HepG2 (cell line): Measurements from ENCODE around the gene MAP3K5. TPM values are rescaled to one million over a fixed set of nuclear protein-coding genes. Genes with fewer than 3 reads are reported as not detected.

Source experiments
- HDAC2 ChIP-seq: sonication (generic); formaldehyde crosslinking; IDR thresholded peaks from 2 replicates; pipeline ENCODE4 v1.4.0; 2020; ENCODE audit warnings: missing genetic modification reagents
- MATR3 ChIP-seq: sonication (generic); formaldehyde crosslinking; IDR thresholded peaks from 2 replicates; pipeline ENCODE4 v1.4.0; 2020; ENCODE audit warnings: missing genetic modification reagents
- SNAPC2 ChIP-seq: sonication (generic); formaldehyde crosslinking; IDR thresholded peaks from 2 replicates; pipeline ENCODE4 v1.8.1; 2022; ENCODE audit warnings: mild to moderate bottlenecking, missing genetic modification reagents
- TCF7L2 ChIP-seq: IDR thresholded peaks from 2 replicates; pipeline ENCODE4 v1.6.1; 2011; ENCODE audit warnings: mild to moderate bottlenecking, low read depth, low read length, moderate library complexity
- THRA ChIP-seq: sonication (generic); formaldehyde crosslinking; IDR thresholded peaks from 2 replicates; pipeline ENCODE4 v1.4.0; 2020; ENCODE audit warnings: missing genetic modification reagents, borderline replicate concordance
- ZBTB40 ChIP-seq, 2 experiments: fragments of 450-650 bp in 1 of 2; sonication (generic) in 1 of 2; formaldehyde crosslinking in 1 of 2; IDR thresholded peaks; 2 replicates each; pipeline versions ENCODE4 v1.6.1 to v1.8.0; 2016 to 2022; ENCODE audit warnings: antibody characterized with exemption in 1 of 2, mild to moderate bottlenecking in 1 of 2, missing genetic modification reagents in 1 of 2
- ZNF660 ChIP-seq: sonication (generic); formaldehyde crosslinking; IDR thresholded peaks from 2 replicates; pipeline ENCODE4 v1.5.1; 2020; ENCODE audit warnings: mild to moderate bottlenecking, low read depth, missing genetic modification reagents, borderline replicate concordance
- polyA plus RNA-seq, 8 experiments: library from polyadenylated mRNA; depleted of rRNA in 3 of 8; stranded (reverse) in 7 of 8; unstranded in 1 of 8; fragments of >200 nt; fragmentation: Illumina TruSeq in 4 of 8; extraction: Trizol in 4 of 8; gene quantifications; 2 replicates each; pipeline versions ENCODE4 v1.2.1 to v1.2.3, GENCODE V29; 2011 to 2016; ENCODE audit warnings: low read depth in 4 of 8, missing spikeins in 1 of 8, mixed read lengths in 1 of 8; ENCODE audit not compliant: insufficient read depth in 1 of 8
- total RNA-seq, 5 experiments: library from RNA; depleted of rRNA; stranded (reverse); fragments of >200 nt; fragmentation: Illumina TruSeq; extraction: Trizol; gene quantifications; 2 replicates each; pipeline ENCODE4 v1.2.3, GENCODE V29; 2016; ENCODE audit warnings: low read depth in 1 of 5
- TF ChIP-seq, protein P1 (sequence below): sonication (generic); formaldehyde crosslinking; IDR thresholded peaks from 2 replicates; pipeline ENCODE4 v1.4.0; 2020; ENCODE audit warnings: missing genetic modification reagents; ENCODE audit errors: not compliant biosample characterization

MAP3K5 gene
- total and polyA plus RNA-seq, 2 of the 13 experiments (the other 11 are each of a cell fraction or from before 2014, with no cell fraction given), result not detected

DNA sequence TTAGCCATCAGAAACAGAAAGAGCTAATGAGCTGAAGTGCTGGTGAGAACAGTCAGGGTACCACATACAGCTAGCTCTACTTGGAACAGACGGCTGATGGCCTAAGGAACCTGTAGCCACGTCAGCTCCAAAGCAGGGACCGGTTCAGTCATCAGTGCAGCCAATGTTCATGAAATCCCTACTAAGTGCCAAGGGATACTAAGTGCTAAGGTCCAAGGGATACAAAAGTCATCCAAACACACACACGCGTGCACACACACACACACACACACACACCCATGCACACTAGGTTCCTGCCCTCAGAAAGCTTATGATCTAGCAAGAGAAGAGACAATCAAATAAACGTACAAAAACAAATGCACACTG is 53.6 kb downstream of the MAP3K5 start (continued):
- no peak for TF ChIP-seq ZBTB40 (IDR thresholded peaks at IDR 0.05)
- TF ChIP-seq ZBTB40 (CRISPR knock-in tag; IDR thresholded peaks at IDR 0.05), result no peak
- no peak for TF ChIP-seq ZNF660 (CRISPR knock-in tag)
- no peak for TF ChIP-seq SNAPC2 (CRISPR knock-in tag)
- TF ChIP-seq, protein P1, sequence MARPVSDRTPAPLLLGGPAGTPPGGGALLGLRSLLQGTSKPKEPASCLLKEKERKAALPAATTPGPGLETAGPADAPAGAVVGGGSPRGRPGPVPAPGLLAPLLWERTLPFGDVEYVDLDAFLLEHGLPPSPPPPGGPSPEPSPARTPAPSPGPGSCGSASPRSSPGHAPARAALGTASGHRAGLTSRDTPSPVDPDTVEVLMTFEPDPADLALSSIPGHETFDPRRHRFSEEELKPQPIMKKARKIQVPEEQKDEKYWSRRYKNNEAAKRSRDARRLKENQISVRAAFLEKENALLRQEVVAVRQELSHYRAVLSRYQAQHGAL, result no peak
- TF ChIP-seq MATR3 (CRISPR knock-in tag), result no peak
- TF ChIP-seq TCF7L2, result no peak
- no peak for TF ChIP-seq THRA
- no peak for TF ChIP-seq HDAC2 (CRISPR knock-in tag)
